HEK293T (cell line): ENCODE measurements around the gene OR1F1.

ENCODE experiments used
- ARNT ChIP-seq: fragments of 450-650 bp; IDR thresholded peaks from 2 replicates; pipeline ENCODE4 v1.6.1; 2017; ENCODE audit warnings: mild to moderate bottlenecking
- BHLHE40 ChIP-seq: fragments of 450-650 bp; IDR thresholded peaks from 2 replicates; pipeline ENCODE4 v1.6.1; 2016; ENCODE audit warnings: mild to moderate bottlenecking, moderate library complexity, borderline replicate concordance
- CTBP1 ChIP-seq: fragments of 450-650 bp; IDR thresholded peaks from 2 replicates; pipeline ENCODE4 v1.6.1; 2016; ENCODE audit warnings: borderline replicate concordance
- ELF4 ChIP-seq: fragments of 450-650 bp; IDR thresholded peaks from 2 replicates; pipeline ENCODE4 v1.6.1; 2017; ENCODE audit warnings: antibody characterized with exemption
- FOXA1 ChIP-seq: fragments of 450-650 bp; IDR thresholded peaks from 2 replicates; pipeline ENCODE4 v1.6.1; 2016; ENCODE audit warnings: mild to moderate bottlenecking
- FOXK2 ChIP-seq: fragments of 450-650 bp; IDR thresholded peaks from 2 replicates; pipeline ENCODE4 v1.6.1; 2016; ENCODE audit warnings: mild to moderate bottlenecking
- FOXM1 ChIP-seq: fragments of 450-650 bp; IDR thresholded peaks from 2 replicates; pipeline ENCODE4 v1.6.1; 2017; ENCODE audit warnings: mild to moderate bottlenecking, borderline replicate concordance
- LEF1 ChIP-seq: fragments of 450-650 bp; IDR thresholded peaks from 2 replicates; pipeline ENCODE4 v1.6.1; 2017; ENCODE audit warnings: mild to moderate bottlenecking, borderline replicate concordance
- SP1 ChIP-seq: fragments of 450-650 bp; IDR thresholded peaks from 2 replicates; pipeline ENCODE4 v1.6.1; 2017
- SUZ12 ChIP-seq: fragments of 450-650 bp; IDR thresholded peaks from 2 replicates; pipeline ENCODE4 v1.6.1; 2016; ENCODE audit warnings: mild to moderate bottlenecking
- TARDBP ChIP-seq: fragments of 450-650 bp; IDR thresholded peaks from 2 replicates; pipeline ENCODE4 v1.6.1; 2016
- ZNF384 ChIP-seq: fragments of 450-650 bp; IDR thresholded peaks from 2 replicates; pipeline ENCODE4 v1.6.1; 2016
- TF ChIP-seq, protein P1 (sequence below): fragments of 450-650 bp; IDR thresholded peaks from 2 replicates; pipeline ENCODE4 v1.6.1; 2016

DNA sequence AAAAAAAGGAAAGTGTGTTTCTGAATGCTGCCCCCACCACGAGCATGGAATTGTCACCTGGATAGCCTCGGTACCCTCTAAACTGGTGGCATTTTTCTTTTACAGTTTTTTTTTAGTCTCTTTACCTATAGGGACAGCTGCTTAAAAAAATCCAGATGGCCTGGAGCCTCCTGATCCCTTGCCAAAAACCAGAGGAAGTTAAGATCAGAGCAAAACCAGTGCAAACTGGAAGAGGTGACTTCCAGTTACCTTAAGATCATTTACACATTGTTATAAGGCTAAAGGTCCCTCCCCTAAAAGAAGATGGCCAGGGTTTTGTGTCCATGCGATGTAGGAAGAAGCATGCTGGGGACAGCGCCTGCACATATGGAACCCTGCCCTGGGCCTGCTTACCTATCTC is 65.0 kb downstream of the OR1F1 start:
- TF ChIP-seq SUZ12 (no peak), TARDBP (no peak), FOXK2 (no peak), ELF4 (no peak), SP1 (no peak), ARNT (no peak), FOXM1 (no peak), LEF1 (no peak), FOXA1 (no peak), BHLHE40 (no peak), CTBP1 (no peak), ZNF384 (no peak)
- TF ChIP-seq, protein P1, sequence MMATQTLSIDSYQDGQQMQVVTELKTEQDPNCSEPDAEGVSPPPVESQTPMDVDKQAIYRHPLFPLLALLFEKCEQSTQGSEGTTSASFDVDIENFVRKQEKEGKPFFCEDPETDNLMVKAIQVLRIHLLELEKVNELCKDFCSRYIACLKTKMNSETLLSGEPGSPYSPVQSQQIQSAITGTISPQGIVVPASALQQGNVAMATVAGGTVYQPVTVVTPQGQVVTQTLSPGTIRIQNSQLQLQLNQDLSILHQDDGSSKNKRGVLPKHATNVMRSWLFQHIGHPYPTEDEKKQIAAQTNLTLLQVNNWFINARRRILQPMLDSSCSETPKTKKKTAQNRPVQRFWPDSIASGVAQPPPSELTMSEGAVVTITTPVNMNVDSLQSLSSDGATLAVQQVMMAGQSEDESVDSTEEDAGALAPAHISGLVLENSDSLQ = no peak
